Pulmonary artery endothelial cell (primary cell): Measurements from ENCODE around the gene RTN4IP1. TPM values are rescaled to one million over a fixed set of nuclear protein-coding genes. Genes with fewer than 3 reads are reported as not detected.
A peak's percentile ranks its signal among the peaks of the same experiment; 100 is the strongest.

ENCODE experiments used
- DNase-seq: peaks from one replicate; pipeline ENCODE4 v3.0.0-alpha.2; 2011; ENCODE audit warnings: low read depth, low spot score
- total RNA-seq: library from RNA; depleted of rRNA; stranded (reverse); fragments of >200 nt; gene quantifications from 2 replicates; pipeline ENCODE4 v1.2.3, GENCODE V29; 2014

RTN4IP1 gene
- total RNA-seq, 1 donor from 2014 or later: 6.1 TPM

GRCh38 chr6:106547601-106548453 is 81.5 kb downstream of the RTN4IP1 start:
- peak; percentile 22 for DNase-seq

- DNase-seq: peak; percentile 89
Observed at GRCh38 chr6:106546691-106547414, 82.4 kb downstream of the RTN4IP1 start.

GRCh38 chr6:106546261-106546690 is 83.0 kb downstream of the RTN4IP1 start:
- DNase-seq: peak; percentile 43

DNA sequence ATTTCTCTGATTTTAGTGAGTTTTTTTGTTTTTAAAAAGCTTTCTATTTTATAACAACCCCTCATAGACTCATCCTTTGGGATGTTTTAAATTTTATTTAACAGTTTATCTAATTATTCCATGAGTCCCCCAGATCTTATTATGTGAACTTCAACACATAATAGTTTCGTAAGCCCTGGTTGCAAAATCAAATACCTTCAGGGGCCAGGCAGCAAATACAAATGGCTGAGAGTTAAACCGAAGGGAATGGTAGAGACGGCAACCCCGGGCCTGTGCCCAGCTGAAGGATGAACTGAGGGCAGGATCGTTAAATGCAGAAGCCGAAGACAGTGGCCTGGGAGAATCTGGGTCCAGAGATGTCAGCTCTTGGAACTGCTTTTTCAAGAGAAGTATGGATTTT is 88.4 kb downstream of the RTN4IP1 start:
- no peak for DNase-seq

- no peak for DNase-seq
Observed at GRCh38 chr6:106540432-106540831, 88.9 kb downstream of the RTN4IP1 start.

DNA sequence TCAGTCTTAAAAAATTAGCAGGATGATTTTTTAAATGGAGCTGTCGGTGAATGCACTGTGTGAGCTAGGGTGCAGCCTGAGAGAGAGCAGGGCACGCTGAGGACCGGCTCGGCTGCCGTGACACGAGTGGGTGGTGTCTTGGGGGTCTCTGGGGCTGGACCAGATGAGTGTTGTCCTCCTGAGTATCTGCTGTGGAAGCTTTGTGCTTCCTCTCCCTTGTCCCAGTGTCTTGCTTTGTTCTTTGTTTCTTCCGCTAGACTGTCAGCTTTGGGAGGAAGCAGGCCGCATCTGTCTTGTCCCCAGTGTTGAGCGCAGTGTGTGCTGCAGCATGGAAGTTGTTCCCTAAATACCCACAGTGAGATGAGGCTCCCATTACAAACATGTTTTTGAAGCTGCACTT is 89.4 kb downstream of the RTN4IP1 start:
- DNase-seq: no peak

DNA sequence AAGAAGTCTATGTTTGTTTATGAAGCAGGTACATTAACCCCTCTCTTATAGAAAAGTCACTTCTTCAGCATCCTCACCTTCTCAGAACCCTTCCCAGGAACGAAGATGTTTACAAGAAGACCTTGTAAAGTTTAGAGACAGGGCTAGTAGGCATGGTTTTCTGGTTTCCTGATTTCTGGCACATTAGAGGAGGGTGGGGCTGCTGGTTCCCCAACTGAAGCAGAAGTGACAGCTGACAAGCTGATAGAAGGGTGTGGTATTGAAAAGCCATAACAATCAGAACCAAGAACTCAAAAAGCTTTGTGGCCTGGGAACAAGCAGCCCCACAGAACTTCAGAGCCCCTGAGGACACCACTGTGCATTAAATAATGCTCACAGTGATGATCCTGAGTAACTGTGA is 91.2 kb downstream of the RTN4IP1 start:
- DNase-seq: no peak

DNA sequence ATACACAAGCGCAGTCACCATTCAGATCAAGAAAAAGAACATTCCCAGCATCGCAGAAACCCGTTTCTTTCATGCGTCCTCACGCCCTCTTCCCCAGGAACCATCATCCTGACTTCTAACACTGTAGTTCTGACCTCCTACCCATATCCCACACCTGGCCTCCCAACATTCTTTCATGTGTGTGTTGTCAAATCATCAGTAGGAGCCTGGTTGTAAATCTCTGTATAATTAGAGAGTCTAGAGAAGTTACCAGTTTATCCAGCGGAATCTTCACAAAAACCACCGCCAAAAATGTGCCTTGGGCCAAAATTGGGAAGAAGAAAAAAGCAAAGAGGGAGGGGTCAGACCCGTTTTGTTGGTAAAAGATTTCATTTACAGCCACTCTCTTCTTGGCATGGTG is 91.6 kb downstream of the RTN4IP1 start:
- DNase-seq: no peak

- no peak for DNase-seq
Observed at GRCh38 chr6:106536851-106537250, 92.4 kb downstream of the RTN4IP1 start.

GRCh38 chr6:106536357-106536756 is 92.9 kb downstream of the RTN4IP1 start:
- DNase-seq: no peak

DNA sequence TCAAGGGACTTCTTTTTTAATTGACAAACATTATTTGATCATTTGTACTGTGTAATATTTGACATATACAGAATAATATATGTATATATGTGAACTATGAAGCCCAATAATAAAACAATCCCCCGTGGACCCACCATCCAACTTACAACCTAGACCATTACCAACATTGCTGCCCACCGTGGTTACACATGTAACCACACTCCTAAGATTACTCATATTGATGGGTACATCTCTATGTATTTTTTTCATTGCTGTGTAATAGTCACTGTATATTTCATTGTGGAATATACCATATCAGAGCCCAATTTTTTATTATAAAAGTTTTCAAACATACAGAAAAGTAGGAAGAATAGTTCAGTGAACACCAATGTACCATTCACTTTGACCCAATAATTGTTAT is 94.3 kb downstream of the RTN4IP1 start:
- no peak for DNase-seq

DNA sequence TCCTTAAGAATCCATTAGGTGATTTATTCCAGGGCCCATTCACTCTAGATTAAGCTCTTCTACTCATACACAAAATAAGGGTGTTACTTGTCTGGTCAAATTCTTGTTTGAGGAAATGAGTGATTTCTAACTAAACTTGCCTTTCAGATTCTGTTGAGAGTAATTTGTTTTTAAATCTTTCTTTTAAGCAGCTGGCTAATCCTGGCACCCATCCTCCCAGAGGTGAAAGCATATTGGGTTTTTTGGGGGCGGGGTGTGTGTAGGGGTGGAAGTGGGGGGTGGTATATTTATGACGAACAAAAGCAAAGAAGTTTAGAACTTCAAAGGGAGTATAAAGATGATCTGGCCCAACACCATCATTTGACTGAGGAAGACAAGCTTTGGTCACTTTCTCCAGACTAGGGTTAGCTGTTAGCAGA is 94.7 kb downstream of the RTN4IP1 start:
- no peak for DNase-seq

- DNase-seq: no peak
Observed at GRCh38 chr6:106534004-106534403, 95.3 kb downstream of the RTN4IP1 start.

DNA sequence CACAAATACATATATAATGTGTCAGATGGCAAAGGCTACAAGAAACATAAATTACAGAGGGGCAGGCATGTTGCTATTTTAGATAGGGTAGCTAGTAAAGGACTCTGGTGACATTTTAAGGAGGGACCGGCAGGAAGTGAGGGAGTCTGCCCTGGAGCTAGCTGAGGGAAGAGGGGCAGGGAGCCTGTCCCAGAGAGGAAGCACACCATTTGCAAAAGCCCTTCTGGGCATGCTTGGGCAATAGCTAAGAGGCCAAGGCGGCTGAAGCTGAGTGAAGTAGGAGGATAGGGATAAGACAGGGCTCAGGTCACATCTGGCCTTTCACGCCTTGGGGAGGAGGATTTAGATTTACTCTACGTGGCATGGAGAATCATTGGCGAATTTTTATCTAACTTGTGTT is 96.2 kb downstream of the RTN4IP1 start:
- no peak for DNase-seq

DNA sequence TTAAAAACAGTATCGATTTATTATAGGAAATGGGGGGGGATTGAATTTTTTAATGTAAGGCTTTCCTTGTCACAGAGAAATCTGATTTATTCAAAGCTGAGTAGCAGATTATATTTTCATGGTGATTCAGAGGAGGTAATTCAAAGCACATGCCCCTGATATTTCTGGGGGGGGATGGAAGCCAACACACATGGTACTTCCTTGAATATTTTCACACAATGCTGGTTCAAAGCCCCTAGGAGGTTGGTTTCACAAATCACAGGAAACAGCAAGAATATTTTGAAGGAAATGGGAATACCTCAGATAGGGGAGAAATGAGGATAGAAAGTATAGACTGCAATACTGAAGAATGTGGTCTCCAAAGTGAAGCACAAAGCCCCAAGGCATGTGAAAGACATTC is 98.8 kb downstream of the RTN4IP1 start:
- DNase-seq: peak; percentile 72

DNA sequence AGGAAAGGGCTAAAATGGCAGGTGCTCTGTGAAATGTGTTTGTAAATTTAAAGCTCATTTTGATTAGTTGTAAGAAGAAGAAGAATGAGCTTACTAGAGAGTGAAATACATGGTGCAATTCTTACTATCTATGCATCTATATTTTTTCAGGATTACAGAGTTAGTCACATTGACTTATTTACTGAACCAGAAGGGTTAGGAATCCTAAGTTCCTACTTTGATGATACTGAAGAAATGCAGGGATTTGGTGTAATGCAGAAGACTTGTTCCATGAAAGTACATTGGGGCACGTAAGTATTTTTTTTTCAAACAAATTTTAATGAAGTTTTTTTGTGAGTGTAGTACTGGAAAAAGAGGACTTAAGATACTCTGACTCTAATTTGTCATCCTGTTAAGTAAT is 99.3 kb downstream of the RTN4IP1 start:
- DNase-seq: no peak

GRCh38 chr6:106529438-106529837 is 99.9 kb downstream of the RTN4IP1 start:
- DNase-seq: no peak

DNA sequence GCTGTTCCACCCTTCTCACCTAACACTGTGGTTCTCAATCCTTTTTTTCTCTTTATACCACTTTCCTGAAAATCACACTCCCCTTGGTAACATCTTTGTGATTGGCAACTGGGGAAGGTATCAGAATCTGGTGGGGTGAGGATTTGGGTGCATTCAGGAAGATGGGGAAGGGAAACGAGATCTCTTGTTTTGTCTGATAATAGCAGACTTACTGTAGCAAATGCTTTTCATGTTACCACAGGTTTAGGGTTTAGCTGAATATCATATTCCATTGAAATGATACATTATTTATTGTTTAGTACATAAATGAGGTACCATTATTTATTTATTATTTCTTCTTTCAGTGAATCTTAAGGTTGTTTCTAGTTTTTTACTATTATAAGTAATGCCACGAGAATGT is 100.8 kb downstream of the RTN4IP1 start:
- DNase-seq: no peak

DNA sequence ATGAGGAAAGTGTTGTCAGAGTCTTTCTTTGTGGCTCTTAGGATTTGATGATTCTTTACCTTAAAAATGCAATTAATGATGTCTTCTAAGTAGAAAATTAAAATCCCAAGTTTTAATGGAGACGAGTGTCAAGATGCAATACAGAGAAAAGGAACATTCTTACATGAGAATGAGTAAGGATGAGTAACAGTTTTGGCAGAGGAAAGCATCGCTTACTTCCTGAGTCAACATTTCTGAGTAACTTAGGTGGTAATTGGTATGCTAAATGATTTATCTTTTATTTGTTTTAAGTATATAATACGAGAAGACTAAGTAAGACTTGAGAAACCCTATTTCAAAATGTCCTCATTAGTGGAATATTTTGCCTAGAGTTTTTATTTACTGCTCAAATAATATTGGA is 101.3 kb downstream of the RTN4IP1 start:
- DNase-seq: peak; percentile 75

DNA sequence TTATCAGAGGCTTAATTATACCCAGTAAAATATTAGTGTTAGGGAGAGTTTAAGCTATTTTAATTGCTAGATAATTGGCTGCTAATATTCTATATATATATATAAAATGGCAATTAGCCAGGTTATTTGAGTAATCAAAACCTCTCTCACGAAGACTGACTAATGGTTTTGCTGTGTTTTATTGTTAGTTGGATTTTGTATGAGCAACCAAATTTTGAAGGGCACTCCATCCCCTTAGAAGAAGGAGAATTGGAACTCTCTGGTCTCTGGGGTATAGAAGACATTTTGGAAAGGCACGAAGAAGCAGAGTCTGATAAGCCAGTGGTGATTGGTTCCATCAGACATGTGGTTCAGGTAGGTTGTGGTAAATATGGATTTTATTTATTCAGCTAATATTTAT is 102.2 kb downstream of the RTN4IP1 start:
- no peak for DNase-seq

DNA sequence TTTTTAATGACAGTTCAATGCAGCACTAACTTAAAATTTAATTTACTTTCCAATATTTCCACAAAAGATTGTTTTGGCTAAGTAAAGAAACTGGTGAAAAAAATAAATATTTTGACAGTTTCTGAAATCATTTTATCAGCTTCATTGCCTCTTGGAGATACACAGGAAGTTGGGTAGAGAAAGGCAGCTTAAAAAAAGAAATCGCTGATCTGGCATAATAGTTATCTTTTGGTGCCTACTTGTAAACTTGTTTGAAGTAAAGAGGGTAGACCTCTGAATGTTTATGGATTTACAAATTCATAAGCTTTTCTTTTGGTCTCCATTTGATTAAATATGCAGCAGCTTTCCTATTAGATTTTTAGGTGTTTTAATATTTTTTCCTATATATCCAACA is 103.4 kb downstream of the RTN4IP1 start:
- no peak for DNase-seq

- DNase-seq: no peak
Observed at GRCh38 chr6:106525107-106525881, 104.0 kb downstream of the RTN4IP1 start.
